ENCODE data around the gene SCN5A. TPM values are rescaled to one million over a fixed set of nuclear protein-coding genes. Genes with fewer than 3 reads are reported as not detected.
A peak's percentile ranks its signal among the peaks of the same experiment; 100 is the strongest.

SCN5A gene
- total RNA-seq, 1 experiment from 2014 or later = 0.69 TPM

GRCh38 chr3:38524141-38524739 lies 125.2 kb downstream of the SCN5A start:
- Histone ChIP-seq H3K36me3 (ENCODE audit: control insufficient read depth, insufficient read depth, low read length) (no peaks in the 10 kb centered on the region), H3K9me3 (ENCODE audit: control insufficient read depth, insufficient read depth, low read depth, low read length) (no peaks in the 10 kb centered on the region), H3K4me1 (ENCODE audit: control insufficient read depth, insufficient read depth, low read length) (no peaks in the 10 kb centered on the region), H3K27ac (ENCODE audit: low read length) (no peak overlapping the region), H3K4me3 (ENCODE audit: low read depth in 2 of 2, low read length in 2 of 2) (no peak overlapping the region), H3K27me3 (ENCODE audit: control insufficient read depth, insufficient read depth, low read length) (no peaks in the 10 kb centered on the region)
- no peak for TF ChIP-seq CTCF (IDR thresholded peaks at IDR 0.05)
- TF ChIP-seq POLR2AphosphoS5 (IDR thresholded peaks at IDR 0.05; ENCODE audit: low read depth, low read length) = no peak
- TF ChIP-seq REST (IDR thresholded peaks at IDR 0.05; ENCODE audit: insufficient read depth in 1 of 2, low read depth in 2 of 2, low read length in 1 of 2) = no peak
- no peak for TF ChIP-seq SIN3A (IDR thresholded peaks at IDR 0.05; ENCODE audit: borderline replicate concordance, insufficient read depth, low read depth, low read length)
- TF ChIP-seq TCF7L2 (IDR thresholded peaks at IDR 0.05; ENCODE audit: low read depth, low read length) = no peak
- TSS peak; percentile 44 for BruUV-seq (replicated peaks)
- no peak for DNase-seq (ENCODE audit: low read depth, low spot score)
- in situ Hi-C loops (cut with HindIII; ENCODE audit: low pct_unique_long_range_greater_than_20kb, low sequenced_read_pairs) (loop anchor here (25.0 kb wide), 1 partner anchor 138 kb away; no protein-coding TSS in a partner anchor), intact Hi-C loops (cut with micrococcal nuclease; ENCODE audit: unreplicated experiment) (no loop called here)
- CTCF ChIA-PET = interaction anchor here (0.5 kb wide), 1 partner anchor 66 kb away, joined by 3 read pairs; no protein-coding TSS in a partner anchor
- POLR2A ChIA-PET = no interaction called here
- no peak for ATAC-seq

GRCh38 chr3:38522002-38522401 lies 127.5 kb downstream of the SCN5A start:
- no TSS peak for BruUV-seq (replicated peaks)
- Histone ChIP-seq H3K4me3 (ENCODE audit: low read depth in 2 of 2, low read length in 2 of 2) (no peak overlapping the region), H3K27ac (ENCODE audit: low read length) (no peak overlapping the region), H3K36me3 (ENCODE audit: control insufficient read depth, insufficient read depth, low read length) (no peaks in the 10 kb centered on the region), H3K9me3 (ENCODE audit: control insufficient read depth, insufficient read depth, low read depth, low read length) (no peaks in the 10 kb centered on the region), H3K4me1 (ENCODE audit: control insufficient read depth, insufficient read depth, low read length) (no peaks in the 10 kb centered on the region), H3K27me3 (ENCODE audit: control insufficient read depth, insufficient read depth, low read length) (no peaks in the 10 kb centered on the region)
- in situ Hi-C loops (cut with HindIII; ENCODE audit: low pct_unique_long_range_greater_than_20kb, low sequenced_read_pairs) = loop anchor here (25.0 kb wide), 1 partner anchor 140 kb away; no protein-coding TSS in a partner anchor
- DNase-seq (ENCODE audit: low read depth, low spot score) (no peak), ATAC-seq (no peak)
- ChIA-PET CTCF (interaction anchor here (0.8 to 1.7 kb wide), 5 partner anchors 21 to 140 kb away, joined by 3 to 6 read pairs (median 4); partner anchors contain the start of gene EXOG), POLR2A (no interaction called here)
- TF ChIP-seq POLR2AphosphoS5 (IDR thresholded peaks at IDR 0.05; ENCODE audit: low read depth, low read length) = no peak
- no peak for TF ChIP-seq TCF7L2 (IDR thresholded peaks at IDR 0.05; ENCODE audit: low read depth, low read length)
- TF ChIP-seq CTCF (IDR thresholded peaks at IDR 0.05) = no peak
- TF ChIP-seq REST (IDR thresholded peaks at IDR 0.05; ENCODE audit: insufficient read depth in 1 of 2, low read depth in 2 of 2, low read length in 1 of 2) = no peak
- no peak for TF ChIP-seq SIN3A (IDR thresholded peaks at IDR 0.05; ENCODE audit: borderline replicate concordance, insufficient read depth, low read depth, low read length)
- intact Hi-C loops (cut with micrococcal nuclease; ENCODE audit: unreplicated experiment) = no loop called here

Data from Panc1 (cell line).